WI38 (cell line): ENCODE data around the gene CEP104.

Experiments
- H3K4me3 ChIP-seq: 2 replicates; pipeline ENCODE4 v1.5.1; 2011; ENCODE audit warnings: low read depth, mild to moderate bottlenecking, control low read depth, low read length
- CTCF ChIP-seq: IDR thresholded peaks from 2 replicates; pipeline ENCODE4 v1.5.1; 2012; ENCODE audit warnings: low read depth, mild to moderate bottlenecking, control low read depth, low read length

The CEP104 gene

GRCh38 chr1:3864884-3865283, 7.9 kb upstream of the CEP104 start:
- TF ChIP-seq CTCF, result no peak

GRCh38 chr1:3863231-3863935, 6.4 kb upstream of the CEP104 start:
- TF ChIP-seq CTCF, result no peak
- H3K4me3 ChIP-seq, result no peak overlapping the region

More at GRCh38 chr1:3864884-3865283, 7.9 kb upstream of the CEP104 start:
- H3K4me3 ChIP-seq, result no peak overlapping the region

GRCh38 chr1:3858231-3858981, 1.4 kb upstream of the CEP104 start:
- TF ChIP-seq CTCF, result peak; percentile 19; the same call in 1 of the 2 replicates
- peak overlapping the region; percentile 73 for H3K4me3 ChIP-seq

- H3K4me3 ChIP-seq, result peak overlapping the region; percentile 73
- TF ChIP-seq CTCF, result no peak
Observed at GRCh38 chr1:3857791-3858129, 749 bp upstream of the CEP104 start.

- no peak overlapping the region for H3K4me3 ChIP-seq
- TF ChIP-seq CTCF, result no peak
Observed at GRCh38 chr1:3852711-3853485, 4.1 kb downstream of the CEP104 start.

GRCh38 chr1:3852091-3852490, 4.9 kb downstream of the CEP104 start:
- no peak overlapping the region for H3K4me3 ChIP-seq
- no peak for TF ChIP-seq CTCF

- no peak for TF ChIP-seq CTCF
Observed at GRCh38 chr1:3851292-3851691, 5.7 kb downstream of the CEP104 start.

More at GRCh38 chr1:3851292-3851691, 5.7 kb downstream of the CEP104 start:
- H3K4me3 ChIP-seq, result no peak overlapping the region
